OCI-M1 (cell line): Measurements from ENCODE around the gene DGLUCY.
A peak's percentile ranks its signal among the peaks of the same experiment; 100 is the strongest.
"Not testable (repeated sequence)": the region's sequence is repeated elsewhere in the genome, so short reads cannot be mapped to it uniquely, and the experiment has no call there.

ENCODE experiments used
- DNase-seq: peaks from one replicate; lab custom pipeline; 2025; lab: John Stamatoyannopoulos, UW

The DGLUCY gene

GRCh38 chr14:91111443-91111842 lies 2.4 kb upstream of the DGLUCY start:
- DNase-seq, result no peak

GRCh38 chr14:91112194-91112593 lies 1.7 kb upstream of the DGLUCY start:
- no peak for DNase-seq

- DNase-seq, result peak; percentile 92
Measured at GRCh38 chr14:91114079-91115065, 499 bp downstream of the DGLUCY start.

- DNase-seq, result peak; percentile 4
Measured at GRCh38 chr14:91115986-91116770, 2.3 kb downstream of the DGLUCY start.

GRCh38 chr14:91116913-91117588 lies 3.2 kb downstream of the DGLUCY start:
- peak; percentile 26 for DNase-seq

GRCh38 chr14:91117960-91118359 lies 4.1 kb downstream of the DGLUCY start:
- DNase-seq, result no peak

GRCh38 chr14:91118511-91119068 lies 4.7 kb downstream of the DGLUCY start:
- no peak for DNase-seq

GRCh38 chr14:91119556-91120311 lies 5.9 kb downstream of the DGLUCY start:
- no peak for DNase-seq

GRCh38 chr14:91123201-91123600 lies 9.3 kb downstream of the DGLUCY start:
- DNase-seq, result no peak

GRCh38 chr14:91124406-91125270 lies 10.8 kb downstream of the DGLUCY start:
- DNase-seq, result not testable (repeated sequence)

GRCh38 chr14:91125271-91125660 lies 11.4 kb downstream of the DGLUCY start:
- peak; percentile 75 for DNase-seq

GRCh38 chr14:91125801-91126200 lies 11.9 kb downstream of the DGLUCY start:
- no peak for DNase-seq

GRCh38 chr14:91126761-91127160 lies 12.9 kb downstream of the DGLUCY start:
- DNase-seq, result no peak

GRCh38 chr14:91127401-91127801 lies 13.5 kb downstream of the DGLUCY start:
- DNase-seq, result no peak

GRCh38 chr14:91127924-91128323 lies 14.1 kb downstream of the DGLUCY start:
- DNase-seq, result no peak

- no peak for DNase-seq
Measured at GRCh38 chr14:91128699-91129098, 14.8 kb downstream of the DGLUCY start.

- DNase-seq, result no peak
Measured at GRCh38 chr14:91129261-91129660, 15.4 kb downstream of the DGLUCY start.

GRCh38 chr14:91135039-91135438 lies 21.2 kb downstream of the DGLUCY start:
- no peak for DNase-seq

- peak; percentile 75 for DNase-seq
Measured at GRCh38 chr14:91138511-91139359, 24.9 kb downstream of the DGLUCY start.
